CD4-positive, alpha-beta T cell treated with Interleukin-10 for 1 hour (primary cell): Measurements from ENCODE around the gene ADGRA1.

Experiments
- DNase-seq: peaks from one replicate; pipeline ENCODE4 v3.0.0-alpha.2; 2020

ADGRA1 gene

GRCh38 chr10:133154411-133154810 lies 66.7 kb downstream of the ADGRA1 start:
- DNase-seq: no peak

DNA sequence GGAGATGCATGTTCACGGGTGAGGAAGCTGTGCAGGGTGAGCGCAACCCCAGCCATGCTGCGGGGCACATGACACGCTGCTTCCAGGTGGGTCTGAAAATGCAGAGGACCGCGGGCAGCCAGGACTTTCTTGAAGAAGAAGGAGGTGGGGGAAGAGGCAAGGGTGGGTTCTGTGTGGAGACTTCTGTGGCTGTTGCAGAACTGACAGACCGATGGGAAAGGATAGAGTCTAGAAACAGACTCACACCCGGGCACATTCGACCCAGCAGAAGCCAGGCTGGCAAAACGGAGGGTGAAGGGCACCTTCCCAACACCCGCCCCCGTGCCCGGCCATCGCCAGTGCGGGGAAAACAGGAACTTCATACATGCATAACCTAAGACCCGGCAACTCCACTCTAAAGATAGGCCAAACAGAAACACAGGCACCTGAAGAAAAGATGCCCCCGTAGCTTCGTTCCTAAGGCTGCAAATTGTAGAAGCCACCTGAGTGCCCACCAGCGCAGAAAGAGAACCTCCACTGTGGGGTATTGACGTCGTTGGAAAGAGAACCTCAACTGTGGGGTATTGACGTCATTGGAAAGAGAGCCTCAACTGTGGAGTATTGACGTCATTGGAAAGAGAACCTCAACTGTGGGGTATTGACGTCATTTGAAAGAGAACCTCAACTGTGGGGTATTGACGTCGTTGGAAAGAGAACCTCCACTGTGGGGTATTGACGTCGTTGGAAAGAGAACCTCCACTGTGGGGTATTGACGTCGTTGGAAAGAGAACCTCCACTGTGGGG lies 67.5 kb downstream of the ADGRA1 start:
- no peak for DNase-seq

DNA sequence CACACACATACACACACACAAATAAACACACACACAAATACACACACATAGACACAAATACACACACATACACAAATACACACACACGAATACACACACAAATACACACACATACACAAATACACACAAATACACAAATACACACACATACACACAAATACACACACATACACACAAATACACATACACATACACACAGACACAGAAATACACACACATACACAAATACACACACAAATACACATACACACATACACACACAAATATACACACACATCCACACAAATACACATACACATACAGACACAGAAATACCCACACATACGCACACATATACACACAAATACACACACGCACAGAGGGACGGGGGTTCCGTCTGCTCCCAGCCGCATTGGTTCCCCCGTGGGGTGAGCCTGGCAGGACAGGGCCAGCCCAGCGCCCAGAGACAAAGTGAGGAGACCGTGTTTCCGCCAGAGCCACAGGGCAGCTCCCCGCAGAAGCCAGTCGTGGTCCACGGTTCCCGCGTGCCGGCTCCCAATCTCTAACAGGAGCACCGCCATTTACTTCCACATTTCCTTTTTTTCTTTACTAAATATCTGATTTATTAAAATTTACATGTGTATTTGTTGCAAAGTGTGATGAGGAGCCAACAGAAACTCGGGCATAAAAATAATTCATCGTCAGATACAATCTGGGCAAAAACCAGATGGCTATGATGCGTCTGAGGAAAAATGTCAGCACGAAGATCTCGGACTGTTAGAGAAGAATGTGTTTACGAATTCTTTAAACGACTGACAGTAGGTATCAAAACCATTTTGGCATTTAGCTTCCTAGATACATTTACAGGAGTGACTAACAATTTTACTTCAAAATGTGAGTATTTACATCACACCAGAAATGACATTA lies 69.2 kb downstream of the ADGRA1 start:
- no peak for DNase-seq

DNA sequence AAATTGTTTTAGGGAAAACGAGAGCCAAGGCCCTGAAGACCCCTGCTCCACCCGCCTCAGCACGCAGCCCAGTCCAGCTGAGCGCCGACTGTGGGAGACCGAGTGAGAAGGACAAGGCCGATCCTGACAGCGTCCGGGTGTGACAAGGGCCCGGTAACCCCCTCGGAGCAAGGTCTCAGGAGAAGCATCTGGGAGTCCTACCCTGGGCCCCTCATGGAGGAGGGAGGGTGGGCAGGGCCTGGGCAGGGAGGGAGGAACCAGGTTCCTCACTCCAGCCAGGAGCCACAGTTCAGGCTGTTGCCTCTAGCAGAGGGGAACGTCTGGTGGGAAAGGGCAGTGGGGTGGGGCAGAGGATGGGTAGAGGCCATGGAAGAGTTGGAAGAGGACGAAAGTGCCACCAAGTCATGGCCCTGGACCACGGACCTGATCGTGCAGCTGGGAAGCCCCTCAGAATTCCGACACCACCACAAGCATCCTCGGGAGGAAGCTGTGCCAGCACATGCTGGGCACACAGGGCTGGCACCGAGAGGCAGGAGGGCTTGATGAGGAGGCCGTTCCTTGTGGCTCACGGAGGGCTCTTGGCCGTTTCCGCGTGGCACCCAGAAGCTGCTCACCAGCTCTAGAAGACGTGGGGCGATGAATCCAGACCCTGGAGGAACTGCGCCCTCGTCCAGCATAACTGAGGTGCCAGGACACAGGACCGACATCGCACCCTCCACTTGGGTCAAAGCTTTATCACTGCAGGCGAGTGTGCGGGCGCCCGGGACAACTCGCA lies 70.1 kb downstream of the ADGRA1 start:
- DNase-seq: no peak

DNA sequence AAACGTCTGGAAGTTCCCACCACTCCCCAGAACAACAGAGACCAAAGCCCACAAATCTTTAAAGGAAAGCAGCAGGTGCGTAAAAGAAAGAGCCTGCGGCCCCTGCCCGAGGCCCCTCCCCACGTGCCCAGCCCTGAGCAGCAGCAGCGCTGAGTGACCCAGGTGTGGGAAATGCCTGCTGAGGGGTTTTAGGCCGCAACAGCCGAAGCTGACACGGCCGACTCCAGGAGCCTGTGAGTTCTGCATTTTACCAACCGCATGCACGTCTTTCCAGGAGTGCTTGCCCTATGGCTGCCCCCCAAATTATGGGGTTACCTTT lies 70.7 kb downstream of the ADGRA1 start:
- no peak for DNase-seq

GRCh38 chr10:133158756-133159610 lies 71.3 kb downstream of the ADGRA1 start:
- DNase-seq: no peak

- DNase-seq: no peak
Observed at GRCh38 chr10:133159611-133159949, 71.9 kb downstream of the ADGRA1 start.

DNA sequence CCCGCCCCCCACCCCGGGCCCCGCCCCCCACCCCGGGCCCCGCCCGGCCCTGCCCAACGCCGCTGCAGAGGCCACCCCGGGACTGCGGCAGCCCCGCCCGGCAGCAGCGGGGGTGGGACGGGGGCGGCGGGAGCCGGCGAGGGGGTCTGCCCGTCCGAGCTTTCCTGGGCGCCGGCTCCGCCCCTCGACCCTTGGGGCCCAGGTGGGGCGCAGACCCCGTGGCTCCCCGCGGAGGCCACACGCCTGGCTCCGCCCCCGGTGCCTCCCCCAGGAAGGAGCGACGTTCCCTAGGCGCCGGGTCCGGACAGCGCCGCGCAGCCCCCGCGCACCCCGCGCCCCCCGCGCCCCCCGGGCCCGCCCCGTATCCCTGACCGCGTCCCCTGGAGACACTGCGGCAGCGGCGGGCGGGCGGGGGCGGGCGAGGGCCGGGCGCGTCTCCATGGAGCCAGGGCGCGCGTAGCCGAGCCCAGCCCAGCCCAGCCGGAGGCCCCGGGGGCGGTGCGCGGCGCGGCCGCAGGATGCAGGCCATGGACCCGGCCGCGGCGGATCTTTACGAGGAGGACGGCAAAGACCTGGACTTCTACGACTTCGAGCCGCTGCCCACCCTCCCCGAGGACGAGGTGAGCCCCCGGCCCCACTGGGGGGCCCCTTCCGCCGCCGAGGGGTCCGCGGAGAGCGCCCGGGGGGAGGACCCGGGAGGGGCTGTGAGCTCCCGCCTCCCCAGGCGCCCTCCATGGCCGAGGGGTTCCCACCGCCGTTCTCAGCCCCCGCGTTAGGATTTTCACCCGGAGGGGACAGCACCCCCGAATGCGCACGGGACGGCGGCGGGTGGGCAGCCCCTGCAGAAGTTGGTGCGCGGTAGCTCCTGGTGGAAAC lies 72.5 kb downstream of the ADGRA1 start, which contains the start of gene KNDC1:
KNDC1 (plus strand) TSS at position 270 of the 876 bp plus-strand sequence; CDS start at position 519, 249 bp downstream.
- peak; percentile 17 for DNase-seq

DNA sequence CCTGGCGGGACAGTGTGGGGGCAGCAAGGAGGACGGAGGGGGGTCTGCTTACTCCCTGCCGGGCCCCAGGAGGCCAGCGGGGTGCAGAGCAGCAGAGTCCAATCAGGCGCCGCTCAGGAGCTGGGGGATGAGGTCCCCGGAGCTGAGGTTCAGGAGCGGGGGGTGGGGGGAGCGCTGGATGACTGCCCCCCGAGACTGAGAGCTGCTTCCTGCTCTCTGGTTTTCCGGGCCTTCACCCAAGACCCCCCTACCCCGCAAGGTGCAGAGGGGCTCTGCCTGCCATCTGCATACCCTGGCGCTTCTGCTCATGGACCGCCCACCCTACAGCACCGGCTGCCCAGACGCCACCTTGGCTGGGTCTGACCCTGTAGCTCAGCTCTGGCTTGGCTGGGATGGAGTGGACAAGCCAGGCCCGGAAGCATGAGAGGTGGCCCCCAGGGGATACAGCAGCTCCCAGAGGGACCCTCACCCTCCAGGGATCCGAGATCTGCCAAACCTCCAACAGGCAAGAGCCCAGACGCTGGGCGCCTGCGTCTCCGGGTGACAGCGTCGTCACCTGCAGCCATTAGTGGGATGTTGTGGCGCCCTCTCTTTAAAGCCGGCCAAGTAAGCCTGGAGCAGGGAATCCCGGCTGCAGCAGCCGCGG lies 73.2 kb downstream of the ADGRA1 start:
- no peak for DNase-seq

- DNase-seq: no peak
Observed at GRCh38 chr10:133161486-133162109, 73.9 kb downstream of the ADGRA1 start.

GRCh38 chr10:133162178-133162909 lies 74.6 kb downstream of the ADGRA1 start:
- no peak for DNase-seq

DNA sequence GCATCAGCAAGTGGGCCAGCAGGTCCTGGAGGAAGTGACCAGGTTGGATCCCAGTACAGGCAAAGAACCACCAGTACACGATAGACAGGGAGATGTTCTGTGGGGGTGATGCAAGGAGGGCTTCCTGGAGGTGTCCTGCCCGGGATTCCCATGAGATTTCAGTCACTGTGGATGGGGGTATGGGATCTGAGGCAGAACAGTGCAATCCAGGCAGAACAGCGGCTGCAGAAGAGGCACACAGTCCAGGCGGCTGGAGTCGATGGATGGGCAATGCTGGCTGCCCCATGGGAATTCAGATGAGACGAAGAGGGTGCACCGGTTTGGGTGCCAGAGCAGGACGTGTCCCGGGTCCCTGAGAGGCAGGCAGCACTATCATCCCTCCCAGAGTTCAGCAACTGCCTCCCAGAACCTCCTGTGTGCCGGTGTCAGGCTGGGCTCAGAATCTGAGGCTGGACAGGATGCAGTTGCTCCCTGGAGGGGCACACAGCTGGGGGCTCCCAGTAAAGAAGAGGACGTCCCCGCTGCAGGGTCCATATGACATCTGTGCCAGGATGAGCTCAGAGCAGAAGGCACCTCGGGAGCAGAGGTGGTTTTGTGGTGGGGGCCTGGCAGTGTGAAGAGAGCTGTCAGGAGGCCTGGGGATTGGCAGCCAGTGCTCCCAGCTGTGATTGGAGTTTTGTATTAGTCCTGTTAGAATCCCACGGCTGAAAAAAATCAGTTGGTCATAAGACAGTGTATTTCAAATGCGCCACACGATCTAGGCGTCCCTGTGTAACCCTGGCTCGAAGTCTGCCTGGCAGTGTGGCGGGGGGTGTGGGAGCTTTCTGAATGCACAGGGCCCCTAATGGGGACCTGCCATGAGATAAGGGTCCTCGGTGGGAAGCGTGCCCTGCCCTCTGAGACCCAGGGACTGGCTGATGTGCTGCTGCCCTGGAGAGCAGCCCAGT lies 75.5 kb downstream of the ADGRA1 start:
- DNase-seq: no peak

GRCh38 chr10:133163889-133164815 lies 76.4 kb downstream of the ADGRA1 start:
- DNase-seq: no peak

- no peak for DNase-seq
Observed at GRCh38 chr10:133164816-133165555, 77.3 kb downstream of the ADGRA1 start.

DNA sequence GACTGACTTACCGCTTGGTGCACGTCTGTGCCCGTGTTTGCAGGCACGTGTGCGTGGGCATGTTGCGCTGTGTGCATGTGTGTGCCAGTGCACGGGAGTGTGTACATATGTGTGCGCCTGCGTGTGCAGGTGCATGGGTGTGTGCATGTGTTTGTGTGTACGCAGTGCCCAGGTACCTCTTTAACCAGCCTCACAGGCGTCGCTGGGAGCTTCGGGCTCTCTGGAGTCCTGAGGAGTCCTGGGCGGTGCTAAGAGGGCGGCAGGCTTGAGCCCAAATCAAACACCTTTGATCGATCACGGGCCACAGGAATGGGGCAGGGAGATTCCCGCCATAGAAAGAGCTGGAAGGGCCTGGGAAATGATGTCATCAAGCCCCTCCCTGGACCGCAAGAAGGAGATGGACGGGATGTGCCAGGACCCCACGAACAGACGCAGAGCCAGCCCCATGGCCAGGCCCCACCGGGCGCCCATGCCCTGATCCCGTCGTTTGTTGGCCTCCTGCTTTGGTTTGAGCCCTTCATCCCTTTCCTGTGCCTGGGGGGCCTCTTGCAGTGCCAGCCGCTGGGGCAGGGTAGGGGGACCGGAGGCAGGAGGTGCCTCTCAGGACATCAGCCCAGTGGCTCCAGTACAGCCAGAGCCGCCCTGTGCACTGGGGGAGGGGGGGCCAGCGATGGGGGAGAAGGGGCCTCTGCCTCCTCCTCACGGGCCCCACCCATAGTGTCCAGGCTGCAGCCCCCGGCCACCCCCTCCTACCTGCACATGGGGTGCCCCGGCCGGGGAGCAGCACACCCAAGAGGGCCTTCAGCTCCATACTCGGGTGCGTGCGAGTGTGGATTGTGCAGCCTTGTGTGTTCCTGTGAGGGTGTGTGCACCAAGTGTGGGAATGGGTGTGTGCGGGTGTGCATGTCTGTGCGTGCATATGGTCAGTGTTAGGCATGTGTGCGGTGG lies 78.1 kb downstream of the ADGRA1 start:
- DNase-seq: no peak
